ENCODE measurements around the gene MGAM2. TPM values are rescaled to one million over a fixed set of nuclear protein-coding genes. Genes with fewer than 3 reads are reported as not detected.

MGAM2 gene
- total RNA-seq, 1 experiment from 2014 or later, result 0.10 TPM

GRCh38 chr7:142153400-142153799, 41.9 kb downstream of the MGAM2 start:
- ChIA-PET POLR2A (no interaction called here), CTCF (no interaction called here)
- intact Hi-C loops (cut with micrococcal nuclease; ENCODE audit: unreplicated experiment) (no loop called here), in situ Hi-C loops (cut with HindIII; ENCODE audit: low pct_unique_long_range_greater_than_20kb, low sequenced_read_pairs) (no loop called here)
- H3K4me3 ChIP-seq (ENCODE audit: low read depth in 2 of 2, low read length in 2 of 2), result no peak overlapping the region
- BruUV-seq (replicated peaks), result no TSS peak
- no peaks in the 10 kb centered on the region for H3K36me3 ChIP-seq (ENCODE audit: control insufficient read depth, insufficient read depth, low read length)
- H3K27ac ChIP-seq (ENCODE audit: low read length), result no peak overlapping the region
- no peaks in the 10 kb centered on the region for H3K27me3 ChIP-seq (ENCODE audit: control insufficient read depth, insufficient read depth, low read length)
- no peak for DNase-seq (ENCODE audit: low read depth, low spot score)
- no peaks in the 10 kb centered on the region for H3K9me3 ChIP-seq (ENCODE audit: control insufficient read depth, insufficient read depth, low read depth, low read length)
- TF ChIP-seq REST (IDR thresholded peaks at IDR 0.05; ENCODE audit: insufficient read depth in 1 of 2, low read depth in 2 of 2, low read length in 1 of 2) (no peak), CTCF (IDR thresholded peaks at IDR 0.05) (peak; percentile 55), POLR2AphosphoS5 (IDR thresholded peaks at IDR 0.05; ENCODE audit: low read depth, low read length) (no peak), TCF7L2 (IDR thresholded peaks at IDR 0.05; ENCODE audit: low read depth, low read length) (no peak), SIN3A (IDR thresholded peaks at IDR 0.05; ENCODE audit: borderline replicate concordance, insufficient read depth, low read depth, low read length) (no peak)
- peak; percentile 72; the same call in 1 of the 2 replicates for ATAC-seq
- no peaks in the 10 kb centered on the region for H3K4me1 ChIP-seq (ENCODE audit: control insufficient read depth, insufficient read depth, low read length)

GRCh38 chr7:142158736-142159496, 47.4 kb downstream of the MGAM2 start:
- no peaks in the 10 kb centered on the region for H3K9me3 ChIP-seq (ENCODE audit: control insufficient read depth, insufficient read depth, low read depth, low read length)
- in situ Hi-C loops (cut with HindIII; ENCODE audit: low pct_unique_long_range_greater_than_20kb, low sequenced_read_pairs), result no loop called here
- no peaks in the 10 kb centered on the region for H3K27me3 ChIP-seq (ENCODE audit: control insufficient read depth, insufficient read depth, low read length)
- ChIA-PET POLR2A (no interaction called here), CTCF (no interaction called here)
- DNase-seq (ENCODE audit: low read depth, low spot score) (no peak), ATAC-seq (no peak)
- TF ChIP-seq SIN3A (IDR thresholded peaks at IDR 0.05; ENCODE audit: borderline replicate concordance, insufficient read depth, low read depth, low read length) (no peak), POLR2AphosphoS5 (IDR thresholded peaks at IDR 0.05; ENCODE audit: low read depth, low read length) (no peak), CTCF (IDR thresholded peaks at IDR 0.05) (no peak), TCF7L2 (IDR thresholded peaks at IDR 0.05; ENCODE audit: low read depth, low read length) (no peak), REST (IDR thresholded peaks at IDR 0.05; ENCODE audit: insufficient read depth in 1 of 2, low read depth in 2 of 2, low read length in 1 of 2) (no peak)
- intact Hi-C loops (cut with micrococcal nuclease; ENCODE audit: unreplicated experiment), result no loop called here
- BruUV-seq (replicated peaks), result no TSS peak
- H3K4me3 ChIP-seq (ENCODE audit: low read depth in 2 of 2, low read length in 2 of 2), result no peak overlapping the region
- no peaks in the 10 kb centered on the region for H3K4me1 ChIP-seq (ENCODE audit: control insufficient read depth, insufficient read depth, low read length)
- no peak overlapping the region for H3K27ac ChIP-seq (ENCODE audit: low read length)
- no peaks in the 10 kb centered on the region for H3K36me3 ChIP-seq (ENCODE audit: control insufficient read depth, insufficient read depth, low read length)

Measured in Panc1 (cell line).